GM19455 (cell line): ENCODE results near the gene UBL4A.

Experiments
- ATAC-seq: cut with Tn5 transposase; IDR thresholded peaks from one replicate; pipeline ENCODE4 v1.9.1; 2021; ENCODE audit not compliant: unreplicated experiment

The UBL4A gene

GRCh38 chrX:154486396-154487207, at the start of gene UBL4A:
UBL4A (minus strand) TSS chrX:154486615; CDS start chrX:154486584, 31 bp downstream.
- ATAC-seq, result peak; percentile 33

- ATAC-seq, result no peak
Observed at GRCh38 chrX:154535892-154536291, 49.5 kb upstream of the UBL4A start.

- ATAC-seq, result peak; percentile 72
Observed at GRCh38 chrX:154534526-154535322, 48.3 kb upstream of the UBL4A start.

- ATAC-seq, result no peak
Observed at GRCh38 chrX:154532690-154533089, 46.3 kb upstream of the UBL4A start.

GRCh38 chrX:154531626-154532025, 45.2 kb upstream of the UBL4A start:
- ATAC-seq, result no peak

GRCh38 chrX:154530286-154530685, 43.9 kb upstream of the UBL4A start:
- no peak for ATAC-seq

GRCh38 chrX:154529206-154529612, 42.8 kb upstream of the UBL4A start:
- ATAC-seq, result no peak

- ATAC-seq, result no peak
Observed at GRCh38 chrX:154526901-154527675, 40.7 kb upstream of the UBL4A start.

- no peak for ATAC-seq
Observed at GRCh38 chrX:154525606-154526490, 39.4 kb upstream of the UBL4A start.

GRCh38 chrX:154519389-154519788, 33.0 kb upstream of the UBL4A start:
- no peak for ATAC-seq

- ATAC-seq, result no peak
Observed at GRCh38 chrX:154517101-154517781, 30.8 kb upstream of the UBL4A start.

- ATAC-seq, result no peak
Observed at GRCh38 chrX:154516656-154517100, 30.3 kb upstream of the UBL4A start.

- ATAC-seq, result peak; percentile 91
Observed at GRCh38 chrX:154515966-154516655, 29.7 kb upstream of the UBL4A start, which contains the start of gene FAM3A. FAM3A (minus strand) TSS chrX:154516232; CDS start chrX:154515772, 460 bp downstream.

GRCh38 chrX:154515090-154515965, 28.9 kb upstream of the UBL4A start:
- ATAC-seq, result no peak

GRCh38 chrX:154513716-154514115, 27.3 kb upstream of the UBL4A start:
- no peak for ATAC-seq

- no peak for ATAC-seq
Observed at GRCh38 chrX:154512879-154513553, 26.6 kb upstream of the UBL4A start.

- no peak for ATAC-seq
Observed at GRCh38 chrX:154511761-154512160, 25.3 kb upstream of the UBL4A start.
